CD14-positive monocyte (primary cell): ENCODE measurements around the gene STMND1. TPM values are rescaled to one million over a fixed set of nuclear protein-coding genes. Genes with fewer than 3 reads are reported as not detected.

Source experiments
- DNase-seq, 3 donors: peaks; one replicate each; pipeline ENCODE4 v3.0.0-alpha.2; 2011 to 2022
- H2AFZ ChIP-seq: 2 replicates; pipeline ENCODE4 v1.6.0; 2012; ENCODE audit warnings: mild to moderate bottlenecking, low read depth, low read length, inconsistent platforms; ENCODE audit not compliant: insufficient read depth, poor library complexity, severe bottlenecking
- H3K27ac ChIP-seq, 2 donors: 1 replicate in 1 of 2; 2 replicates in 1 of 2; pipeline ENCODE4 v1.5.1; 2012 to 2013; ENCODE audit warnings: low read length in 2 of 2, control low read depth in 1 of 2, inconsistent platforms in 1 of 2, low read depth in 1 of 2, mild to moderate bottlenecking in 1 of 2
- H3K27me3 ChIP-seq, 2 donors: one replicate each; pipeline versions ENCODE4 v1.6.0 to v1.6.1; 2011 to 2013; ENCODE audit warnings: low read length in 2 of 2; ENCODE audit not compliant: control insufficient read depth in 2 of 2, insufficient read depth in 2 of 2
- H3K36me3 ChIP-seq, 2 donors: replicated peaks in 1 of 2; 1 replicate in 1 of 2; 2 replicates in 1 of 2; pipeline versions ENCODE4 v1.5.1 to v1.6.1; 2012 to 2013; ENCODE audit warnings: low read length in 2 of 2, control low read depth in 1 of 2, inconsistent platforms in 1 of 2, mild to moderate bottlenecking in 1 of 2; ENCODE audit not compliant: insufficient read depth in 2 of 2, control insufficient read depth in 1 of 2
- H3K4me1 ChIP-seq, 2 donors: 1 replicate in 1 of 2; 2 replicates in 1 of 2; pipeline versions ENCODE4 v1.5.1 to v1.6.1; 2012 to 2013; ENCODE audit warnings: low read length in 2 of 2, control low read depth in 1 of 2, inconsistent platforms in 1 of 2, mild to moderate bottlenecking in 1 of 2, moderate library complexity in 1 of 2; ENCODE audit not compliant: insufficient read depth in 2 of 2, control insufficient read depth in 1 of 2
- H3K4me2 ChIP-seq: replicated peaks from 2 replicates; pipeline ENCODE3; 2012; ENCODE audit warnings: low read length, moderate library complexity, mild to moderate bottlenecking; ENCODE audit not compliant: poor library complexity, severe bottlenecking; ENCODE audit errors: extremely low read depth
- H3K4me3 ChIP-seq, 3 experiments: fragments of 200-600 bp in 1 of 3; sonication (generic) in 1 of 3; replicated peaks in 1 of 3; 1 replicate in 2 of 3; 2 replicates in 1 of 3; pipeline ENCODE4 v1.5.1; 2011 to 2013; ENCODE audit warnings: low read length in 3 of 3, mild to moderate bottlenecking in 3 of 3, control low read depth in 2 of 3, low read depth in 2 of 3, inconsistent platforms in 1 of 3, moderate library complexity in 1 of 3
- H3K79me2 ChIP-seq: 2 replicates; pipeline ENCODE4 v1.6.0; 2012; ENCODE audit warnings: mild to moderate bottlenecking, control low read depth, inconsistent platforms, low read length, moderate library complexity; ENCODE audit not compliant: insufficient read depth
- H3K9ac ChIP-seq: 2 replicates; pipeline ENCODE4 v1.6.0; 2017; ENCODE audit warnings: low read length, mild to moderate bottlenecking; ENCODE audit not compliant: insufficient read depth, poor library complexity, severe bottlenecking
- H3K9me3 ChIP-seq, 2 donors: replicated peaks in 1 of 2; 1 replicate in 1 of 2; 2 replicates in 1 of 2; pipeline versions ENCODE4 v1.5.1 to v1.6.1; 2012 to 2013; ENCODE audit warnings: low read length in 2 of 2, control low read depth in 1 of 2; ENCODE audit not compliant: control insufficient read depth in 1 of 2, insufficient read depth in 1 of 2
- H4K20me1 ChIP-seq: 2 replicates; pipeline ENCODE4 v1.6.0; 2012; ENCODE audit warnings: mild to moderate bottlenecking, low read length, control low read depth, moderate library complexity; ENCODE audit not compliant: insufficient read depth
- H3K27ac Mint-ChIP-seq, 7 donors: one replicate each; pipeline ENCODE4 v1.8.0; 2020; ENCODE audit warnings: mild to moderate bottlenecking in 7 of 7, mixed read lengths in 7 of 7, moderate library complexity in 6 of 7, inconsistent platforms in 2 of 7
- H3K27me3 Mint-ChIP-seq, 3 donors: one replicate each; pipeline ENCODE4 v1.8.0; 2021 to 2022; ENCODE audit warnings: low read depth in 3 of 3, mild to moderate bottlenecking in 3 of 3, mixed read lengths in 3 of 3, moderate library complexity in 3 of 3, inconsistent platforms in 1 of 3
- H3K36me3 Mint-ChIP-seq, 2 donors: one replicate each; pipeline ENCODE4 v1.8.0; 2020; ENCODE audit warnings: mixed read lengths in 2 of 2, inconsistent platforms in 1 of 2, mild to moderate bottlenecking in 1 of 2
- H3K4me1 Mint-ChIP-seq: one replicate; pipeline ENCODE4 v1.8.0; 2020; ENCODE audit warnings: mild to moderate bottlenecking, mixed read lengths
- H3K4me3 Mint-ChIP-seq, 2 donors: one replicate each; pipeline ENCODE4 v1.8.0; 2020; ENCODE audit warnings: mild to moderate bottlenecking in 2 of 2, mixed read lengths in 2 of 2, moderate library complexity in 1 of 2
- H3K9me3 Mint-ChIP-seq, 7 donors: one replicate each; pipeline ENCODE4 v1.8.0; 2020 to 2022; ENCODE audit warnings: mixed read lengths in 7 of 7, mild to moderate bottlenecking in 6 of 7, moderate library complexity in 6 of 7, inconsistent platforms in 2 of 7
- WGBS: methylation state at CpG from one replicate; pipeline ENCODE4 v1.1.5; 2013; ENCODE audit warnings: missing lambda C conversion rate; ENCODE audit not compliant: insufficient coverage; 5-methylcytosine and 5-hydroxymethylcytosine counted together
- intact Hi-C, 2 donors: fragments of 100-400 bp; cut with micrococcal nuclease; formaldehyde crosslinking; loops; one replicate each; pipeline versions ENCODE4 v1.15.0 to v1.15.1; 2023
- polyA plus RNA-seq, 3 donors: library from polyadenylated mRNA; depleted of rRNA in 1 of 3; unstranded in 2 of 3; stranded (reverse) in 1 of 3; fragments of 300-500 nt in 2 of 3; fragments of >200 nt in 1 of 3; fragmentation: Illumina TruSeq in 2 of 3; gene quantifications; 1 replicate in 2 of 3; 2 replicates in 1 of 3; pipeline ENCODE4 v1.2.3, GENCODE V29; 2012 to 2021
- TF ChIP-seq, protein P1 (sequence below): fragments of 200-600 bp; IDR thresholded peaks from one replicate; pipeline ENCODE4 v1.8.0; 2022; ENCODE audit warnings: antibody characterized with exemption, mild to moderate bottlenecking

The STMND1 gene
- polyA plus RNA-seq, 3 donors, result not detected

- Histone ChIP-seq H3K9me3 (peaks cover 5 to 12% of the 10 kb centered on the region in 2 donors), H4K20me1 (no peaks in the 10 kb centered on the region), H2AFZ (no peak overlapping the region), H3K79me2 (no peaks in the 10 kb centered on the region), H3K27me3 (no peaks in the 10 kb centered on the region), H3K4me2 (no peak overlapping the region), H3K27ac (no peak overlapping the region), H3K9ac (no peak overlapping the region), H3K4me1 (no peaks in the 10 kb centered on the region), H3K4me3 (no peak overlapping the region), H3K36me3 (no peaks in the 10 kb centered on the region)
- no peak for DNase-seq
- H3K27me3 Mint-ChIP-seq, result peaks cover 2 to 6% (median 3%) of the 10 kb centered on the region in 3 donors
- no peak overlapping the region for H3K4me3 Mint-ChIP-seq
- H3K36me3 Mint-ChIP-seq, result no peaks in the 10 kb centered on the region
- intact Hi-C loops, result no loop called here
- peaks cover 15 to 29% (median 18%) of the 10 kb centered on the region in 7 donors for H3K9me3 Mint-ChIP-seq
- WGBS, result no CpG with 5 or more reads among the region's 1 CpG
- H3K4me1 Mint-ChIP-seq, result no peaks in the 10 kb centered on the region
- no peak overlapping the region for H3K27ac Mint-ChIP-seq
- TF ChIP-seq, protein P1, sequence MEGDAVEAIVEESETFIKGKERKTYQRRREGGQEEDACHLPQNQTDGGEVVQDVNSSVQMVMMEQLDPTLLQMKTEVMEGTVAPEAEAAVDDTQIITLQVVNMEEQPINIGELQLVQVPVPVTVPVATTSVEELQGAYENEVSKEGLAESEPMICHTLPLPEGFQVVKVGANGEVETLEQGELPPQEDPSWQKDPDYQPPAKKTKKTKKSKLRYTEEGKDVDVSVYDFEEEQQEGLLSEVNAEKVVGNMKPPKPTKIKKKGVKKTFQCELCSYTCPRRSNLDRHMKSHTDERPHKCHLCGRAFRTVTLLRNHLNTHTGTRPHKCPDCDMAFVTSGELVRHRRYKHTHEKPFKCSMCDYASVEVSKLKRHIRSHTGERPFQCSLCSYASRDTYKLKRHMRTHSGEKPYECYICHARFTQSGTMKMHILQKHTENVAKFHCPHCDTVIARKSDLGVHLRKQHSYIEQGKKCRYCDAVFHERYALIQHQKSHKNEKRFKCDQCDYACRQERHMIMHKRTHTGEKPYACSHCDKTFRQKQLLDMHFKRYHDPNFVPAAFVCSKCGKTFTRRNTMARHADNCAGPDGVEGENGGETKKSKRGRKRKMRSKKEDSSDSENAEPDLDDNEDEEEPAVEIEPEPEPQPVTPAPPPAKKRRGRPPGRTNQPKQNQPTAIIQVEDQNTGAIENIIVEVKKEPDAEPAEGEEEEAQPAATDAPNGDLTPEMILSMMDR, result no peak
Observed at GRCh38 chr6:17144016-17144415, 42.2 kb downstream of the STMND1 start.

DNA sequence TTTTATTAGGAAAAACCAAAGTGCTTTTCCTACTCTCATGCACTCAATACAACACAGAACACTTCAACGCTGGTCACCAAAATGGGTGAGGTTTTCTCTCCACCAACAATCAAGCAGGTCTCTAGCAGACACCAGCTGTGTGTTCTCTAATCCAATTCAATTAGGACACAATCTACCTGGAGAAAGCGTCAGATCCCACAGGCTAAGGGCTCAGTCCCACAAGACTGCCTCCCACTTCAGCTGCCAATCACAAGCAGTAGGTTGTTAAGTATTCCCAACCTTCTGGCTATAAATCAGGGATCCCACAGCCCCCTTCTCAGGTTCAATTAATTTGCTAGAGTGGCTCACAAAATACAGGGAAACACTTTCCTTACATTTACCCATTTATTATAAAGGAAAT lies 47.7 kb downstream of the STMND1 start:
- H3K27ac ChIP-seq, result no peak overlapping the region

More for the DNA sequence above, 47.7 kb downstream of the STMND1 start:
- no peak overlapping the region for H3K4me3 Mint-ChIP-seq
- H3K4me1 ChIP-seq, result no peaks in the 10 kb centered on the region
- WGBS, result 100% methylated on average over 1 of the region's 2 CpGs
- TF ChIP-seq, protein P1, result no peak
- peaks cover 0 to 2% of the 10 kb centered on the region in 2 donors for H3K27me3 ChIP-seq
- no peaks in the 10 kb centered on the region for H3K36me3 ChIP-seq
- no peak overlapping the region for H3K4me3 ChIP-seq
- DNase-seq, result no peak
- H3K79me2 ChIP-seq, result no peaks in the 10 kb centered on the region
- H3K9me3 Mint-ChIP-seq, result peaks cover 2 to 15% (median 7%) of the 10 kb centered on the region in 7 donors
- H3K27ac Mint-ChIP-seq, result no peak overlapping the region
- no peaks in the 10 kb centered on the region for H4K20me1 ChIP-seq
- no peak overlapping the region for H3K9ac ChIP-seq
- intact Hi-C loops, result no loop called here
- H3K36me3 Mint-ChIP-seq, result no peaks in the 10 kb centered on the region
- H2AFZ ChIP-seq, result no peak overlapping the region
- H3K4me2 ChIP-seq, result no peak overlapping the region
- H3K9me3 ChIP-seq, result peaks cover 1 to 9% of the 10 kb centered on the region in 2 donors
- peaks cover 0 to 5% (median 5%) of the 10 kb centered on the region in 3 donors for H3K27me3 Mint-ChIP-seq
- no peaks in the 10 kb centered on the region for H3K4me1 Mint-ChIP-seq
